ENCODE data around the gene GAGE12F. TPM values are rescaled to one million over a fixed set of nuclear protein-coding genes. Genes with fewer than 3 reads are reported as not detected.
"Not testable (repeated sequence)": the region's sequence is repeated elsewhere in the genome, so short reads cannot be mapped to it uniquely, and the experiment has no call there.

Gene GAGE12F
- total and polyA plus RNA-seq, 2 of the 4 experiments (the other 2 are of a cell fraction), result not detected

GRCh38 chrX:49570100-49570499, 9.5 kb downstream of the GAGE12F start, which contains the start of gene GAGE12G:
Gene GAGE12G (plus strand): TSS chrX:49570400. CDS start chrX:49571555, 1,155 bp downstream.
- dilution Hi-C loops (cut with HindIII; ENCODE audit: low sequenced_read_pairs, unreplicated experiment), result not testable (repeated sequence)
- WGBS, 2 experiments (ENCODE audit: extremely low coverage in 2 of 2, insufficient read length in 1 of 2), result no CpG with 5 or more reads among the region's 16 CpGs

GRCh38 chrX:49579649-49580048, 19.0 kb downstream of the GAGE12F start, which contains the start of gene GAGE12H:
Gene GAGE12H (plus strand): TSS chrX:49579949. CDS start chrX:49581104, 1,155 bp downstream.
- dilution Hi-C loops (cut with HindIII; ENCODE audit: low sequenced_read_pairs, unreplicated experiment); H4K5ac ChIP-seq (ENCODE audit: low read depth, low read length); POLR2A ChIA-PET (ENCODE audit: unreplicated experiment); H2BK5ac ChIP-seq (ENCODE audit: low read depth, low read length, poor library complexity, severe bottlenecking); H3K56ac ChIP-seq (ENCODE audit: extremely low read depth, insufficient read depth, low read length); H3K4me1 ChIP-seq (ENCODE audit: control insufficient read depth, insufficient read depth, low read length); H4K91ac ChIP-seq (ENCODE audit: insufficient read depth, low read depth, low read length); H3K9ac ChIP-seq (ENCODE audit: low read depth, low read length); H3K23ac ChIP-seq (ENCODE audit: low read depth, low read length); intact Hi-C loops (cut with micrococcal nuclease); H4K20me1 ChIP-seq (ENCODE audit: insufficient read depth, low read length); H2AK9ac ChIP-seq (replicated peaks; ENCODE audit: low read depth, low read length, poor library complexity); H2BK15ac ChIP-seq (ENCODE audit: low read depth, low read length); H3K9me1 ChIP-seq (ENCODE audit: insufficient read depth, low read length); H3K9me3 ChIP-seq (ENCODE audit: control insufficient read depth, insufficient read depth, low read length); H3K14ac ChIP-seq (replicated peaks; ENCODE audit: low read depth, low read length); H3K36me3 ChIP-seq (ENCODE audit: control insufficient read depth, insufficient read depth, low read length); H3K27ac ChIP-seq (ENCODE audit: insufficient read depth, low read length); H2BK120ac ChIP-seq (ENCODE audit: low read depth, low read length); H2BK20ac ChIP-seq (ENCODE audit: low read depth, low read length); ATAC-seq (ENCODE audit: low read depth); DNase-seq; H3K18ac ChIP-seq (ENCODE audit: low read depth, low read length); in situ Hi-C loops (cut with MboI; ENCODE audit: low sequenced_read_pairs); CTCF ChIA-PET; H3K79me1 ChIP-seq (ENCODE audit: low read depth in 1 of 2, low read length in 2 of 2); H4K8ac ChIP-seq (ENCODE audit: low read depth in 2 of 2, low read length in 2 of 2); BruUV-seq (replicated peaks); H3K27me3 ChIP-seq (ENCODE audit: control insufficient read depth, insufficient read depth, low read length); H3K4me3 ChIP-seq (ENCODE audit: insufficient read depth, low read depth, low read length); H2AK5ac ChIP-seq (ENCODE audit: low read depth, low read length); H3K4ac ChIP-seq (ENCODE audit: low read depth, low read length); H2AFZ ChIP-seq (replicated peaks; ENCODE audit: low read length, poor library complexity); H3K4me2 ChIP-seq (ENCODE audit: low read depth, low read length): not testable (repeated sequence)
- no CpG with 5 or more reads among the region's 16 CpGs for WGBS, 2 experiments (ENCODE audit: extremely low coverage in 2 of 2, insufficient read length in 1 of 2)

More at GRCh38 chrX:49570100-49570499, 9.5 kb downstream of the GAGE12F start, which contains the start of gene GAGE12G:
- H4K91ac ChIP-seq (ENCODE audit: insufficient read depth, low read depth, low read length); H3K9ac ChIP-seq (ENCODE audit: low read depth, low read length); H3K4me2 ChIP-seq (ENCODE audit: low read depth, low read length); H3K56ac ChIP-seq (ENCODE audit: extremely low read depth, insufficient read depth, low read length); H4K5ac ChIP-seq (ENCODE audit: low read depth, low read length); BruUV-seq (replicated peaks); H2BK5ac ChIP-seq (ENCODE audit: low read depth, low read length, poor library complexity, severe bottlenecking); POLR2A ChIA-PET (ENCODE audit: unreplicated experiment); H3K27me3 ChIP-seq (ENCODE audit: control insufficient read depth, insufficient read depth, low read length); H3K9me1 ChIP-seq (ENCODE audit: insufficient read depth, low read length); H4K8ac ChIP-seq (ENCODE audit: low read depth in 2 of 2, low read length in 2 of 2); H3K4me3 ChIP-seq (ENCODE audit: insufficient read depth, low read depth, low read length); H2BK20ac ChIP-seq (ENCODE audit: low read depth, low read length); H3K79me1 ChIP-seq (ENCODE audit: low read depth in 1 of 2, low read length in 2 of 2); H3K36me3 ChIP-seq (ENCODE audit: control insufficient read depth, insufficient read depth, low read length); CTCF ChIA-PET; H3K23ac ChIP-seq (ENCODE audit: low read depth, low read length); ATAC-seq (ENCODE audit: low read depth); H3K27ac ChIP-seq (ENCODE audit: insufficient read depth, low read length); H3K4me1 ChIP-seq (ENCODE audit: control insufficient read depth, insufficient read depth, low read length); H3K9me3 ChIP-seq (ENCODE audit: control insufficient read depth, insufficient read depth, low read length); H4K20me1 ChIP-seq (ENCODE audit: insufficient read depth, low read length); intact Hi-C loops (cut with micrococcal nuclease); H3K14ac ChIP-seq (replicated peaks; ENCODE audit: low read depth, low read length); H2AFZ ChIP-seq (replicated peaks; ENCODE audit: low read length, poor library complexity); H2BK15ac ChIP-seq (ENCODE audit: low read depth, low read length); DNase-seq; H2AK5ac ChIP-seq (ENCODE audit: low read depth, low read length); in situ Hi-C loops (cut with MboI; ENCODE audit: low sequenced_read_pairs); H3K18ac ChIP-seq (ENCODE audit: low read depth, low read length); H3K4ac ChIP-seq (ENCODE audit: low read depth, low read length); H2BK120ac ChIP-seq (ENCODE audit: low read depth, low read length); H2AK9ac ChIP-seq (replicated peaks; ENCODE audit: low read depth, low read length, poor library complexity): not testable (repeated sequence)

Measured in IMR-90 (cell line).